Pancreas (tissue), 10 donors: ENCODE measurements around the gene CCDC81. TPM values are rescaled to one million over a fixed set of nuclear protein-coding genes. Genes with fewer than 3 reads are reported as not detected.

ENCODE experiments used
- ATAC-seq, 4 donors: fragments of 200-7000 bp; cut with Tn5 transposase; one replicate each; pipeline versions ENCODE4 v1.8.0 to v1.9.1; 2020; ENCODE audit warnings: mild to moderate bottlenecking in 4 of 4, moderate library complexity in 4 of 4
- DNase-seq, 6 donors: peaks; one replicate each; pipeline ENCODE4 v3.0.0-alpha.2; 2020
- FAIRE-seq: peaks from 2 replicates; lab custom pipeline; 2012; peaks lifted over from hg19 to GRCh38; lab: Jason Lieb, UNC
- H3K27ac ChIP-seq, 4 donors: fragments of 200-600 bp; sonication (generic); 1 replicate in 3 of 4; 2 replicates in 1 of 4; pipeline versions ENCODE4 v1.5.0 to v1.8.0; 2020
- H3K27me3 ChIP-seq, 4 donors: fragments of 200-600 bp; one replicate each; pipeline ENCODE4 v1.8.0; 2021
- H3K36me3 ChIP-seq, 3 donors: fragments of 200-600 bp; sonication (generic) in 1 of 3; one replicate each; pipeline versions ENCODE4 v1.5.0 to v1.8.0; 2020 to 2021
- H3K4me1 ChIP-seq, 3 donors: fragments of 200-600 bp; one replicate each; pipeline ENCODE4 v1.8.0; 2021
- H3K4me3 ChIP-seq, 4 donors: fragments of 200-600 bp; sonication (generic) in 2 of 4; one replicate each; pipeline versions ENCODE4 v1.5.0 to v1.8.0; 2020 to 2021
- H3K9me3 ChIP-seq, 4 donors: fragments of 200-600 bp; one replicate each; pipeline ENCODE4 v1.8.0; 2021
- WGBS, 2 donors: extraction: QIAGEN DNeasy Blood & Tissue Kit; methylation state at CpG; one replicate each; pipeline ENCODE4 v1.1.7; 2013; 5-methylcytosine and 5-hydroxymethylcytosine counted together
- intact Hi-C, 3 donors: fragments of 100-400 bp; cut with DNase I; formaldehyde crosslinking; loops; one replicate each; pipeline versions ENCODE4 v1.11.1 to v1.14.2; 2022
- polyA plus RNA-seq, 2 donors: library from polyadenylated mRNA; stranded (reverse); fragments of 200-250 nt; gene quantifications; one replicate each; pipeline ENCODE4 v1.2.3, GENCODE V29; 2013
- total RNA-seq, 6 donors: library from RNA; stranded (reverse); fragmentation: NEBNext Ultra II Directional in 4 of 6; extraction: Animal tissue kit (Norgen Biotek cat#: 25700) in 4 of 6; gene quantifications; one replicate each; pipeline versions ENCODE4 v1.2.1 to v1.2.4, GENCODE V29; 2021 to 2023
- TF ChIP-seq, protein P1 (sequence below), 4 donors: fragments of 200-600 bp; sonication (generic) in 3 of 4; IDR thresholded peaks; one replicate each; pipeline versions ENCODE4 v1.5.0 to v1.8.0; 2021; ENCODE audit warnings: antibody characterized with exemption in 4 of 4
- donor health status: healthy with polysubstance abuse.
- donor health status: DM: no; HTN: no; CAD: no; lungs with moderate emphysema.
- donor health status: DM: no; HTN: no; CAD: no.
- donor health status: control.
- donor health status: control.
- donor health status: Bipolar disorder and iron deficiency.
- donor health status: DM: yes; HTN: yes; CAD: no.
- donor health status: DM: no; HTN: no; CAD: no.
- donor health status: DM: no; HTN: no; CAD: no.
- donor health status: DM: yes; HTN: yes; CAD: no.

CCDC81 gene
- total and polyA plus RNA-seq, 8 donors = 0.09 to 0.77 (median 0.34) TPM; not detected in 1

DNA sequence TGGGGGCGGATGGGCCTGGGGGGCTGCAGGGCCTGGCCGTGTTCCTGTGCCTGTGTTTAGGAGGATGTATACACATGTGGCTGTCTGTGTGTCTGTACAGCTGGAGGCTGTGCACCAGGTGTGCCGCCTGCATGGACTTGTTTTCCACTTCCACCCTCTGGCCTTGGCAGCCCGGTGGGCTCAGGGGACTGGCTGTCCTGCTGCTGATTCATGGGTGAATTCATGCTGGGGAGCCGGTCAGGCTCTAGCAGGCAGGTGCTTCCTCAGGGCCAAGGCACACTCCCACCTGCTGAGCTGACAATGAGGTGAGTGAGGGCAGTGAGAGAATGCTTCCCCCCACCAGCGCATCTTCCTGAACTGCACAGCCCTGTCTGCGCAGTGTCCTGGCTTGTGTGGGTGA lies 88.4 kb downstream of the CCDC81 start:
- Histone ChIP-seq H3K9me3 (no peaks in the 10 kb centered on the region), H3K27me3 (no peaks in the 10 kb centered on the region), H3K27ac (no peak overlapping the region), H3K4me3 (no peak overlapping the region), H3K36me3 (no peaks in the 10 kb centered on the region), H3K4me1 (peaks cover 0 to 3% (median 0%) of the 10 kb centered on the region in 3 donors)
- ATAC-seq (no peak), FAIRE-seq (no peak), DNase-seq (no peak)
- 86 to 87% methylated on average over 7 of the region's 7 CpGs for WGBS, 2 donors
- TF ChIP-seq, protein P1, sequence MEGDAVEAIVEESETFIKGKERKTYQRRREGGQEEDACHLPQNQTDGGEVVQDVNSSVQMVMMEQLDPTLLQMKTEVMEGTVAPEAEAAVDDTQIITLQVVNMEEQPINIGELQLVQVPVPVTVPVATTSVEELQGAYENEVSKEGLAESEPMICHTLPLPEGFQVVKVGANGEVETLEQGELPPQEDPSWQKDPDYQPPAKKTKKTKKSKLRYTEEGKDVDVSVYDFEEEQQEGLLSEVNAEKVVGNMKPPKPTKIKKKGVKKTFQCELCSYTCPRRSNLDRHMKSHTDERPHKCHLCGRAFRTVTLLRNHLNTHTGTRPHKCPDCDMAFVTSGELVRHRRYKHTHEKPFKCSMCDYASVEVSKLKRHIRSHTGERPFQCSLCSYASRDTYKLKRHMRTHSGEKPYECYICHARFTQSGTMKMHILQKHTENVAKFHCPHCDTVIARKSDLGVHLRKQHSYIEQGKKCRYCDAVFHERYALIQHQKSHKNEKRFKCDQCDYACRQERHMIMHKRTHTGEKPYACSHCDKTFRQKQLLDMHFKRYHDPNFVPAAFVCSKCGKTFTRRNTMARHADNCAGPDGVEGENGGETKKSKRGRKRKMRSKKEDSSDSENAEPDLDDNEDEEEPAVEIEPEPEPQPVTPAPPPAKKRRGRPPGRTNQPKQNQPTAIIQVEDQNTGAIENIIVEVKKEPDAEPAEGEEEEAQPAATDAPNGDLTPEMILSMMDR (IDR thresholded peaks at IDR 0.05) = no peak
- intact Hi-C loops = loop anchor here in 1 of 3 donors (10.0 kb wide), 1 partner anchor 352 kb away; no protein-coding TSS in a partner anchor

DNA sequence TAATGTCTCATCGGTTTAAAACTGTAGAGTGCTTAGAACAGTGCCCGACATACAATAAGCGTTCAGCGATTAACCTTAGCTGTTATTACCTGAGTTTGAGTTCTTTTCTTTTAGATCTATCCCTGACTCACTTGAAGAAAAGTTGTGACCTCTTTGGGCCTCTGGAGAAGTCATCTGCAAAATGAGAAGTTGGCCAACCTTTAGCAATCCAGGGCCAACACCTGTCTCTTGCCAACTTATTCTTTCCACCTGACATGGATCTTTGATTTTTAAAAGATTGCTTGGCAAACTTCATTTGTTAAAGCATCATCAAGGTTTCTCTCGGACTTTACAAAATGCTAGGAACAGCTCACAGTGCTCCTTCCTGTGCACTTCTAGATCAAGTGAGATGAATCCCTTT lies 89.3 kb downstream of the CCDC81 start:
- Histone ChIP-seq H3K36me3 (no peaks in the 10 kb centered on the region), H3K27ac (no peak overlapping the region), H3K4me3 (no peak overlapping the region), H3K9me3 (no peaks in the 10 kb centered on the region), H3K27me3 (no peaks in the 10 kb centered on the region), H3K4me1 (peaks cover 0 to 3% (median 0%) of the 10 kb centered on the region in 3 donors)
- WGBS, 2 donors = 83 to 87% methylated on average over 5 of the region's 5 CpGs
- no peak for ATAC-seq
- DNase-seq = no peak
- TF ChIP-seq, protein P1 (IDR thresholded peaks at IDR 0.05) = no peak
- FAIRE-seq = no peak
- intact Hi-C loops = loop anchor here in 1 of 3 donors (10.0 kb wide), 1 partner anchor 351 kb away; no protein-coding TSS in a partner anchor

DNA sequence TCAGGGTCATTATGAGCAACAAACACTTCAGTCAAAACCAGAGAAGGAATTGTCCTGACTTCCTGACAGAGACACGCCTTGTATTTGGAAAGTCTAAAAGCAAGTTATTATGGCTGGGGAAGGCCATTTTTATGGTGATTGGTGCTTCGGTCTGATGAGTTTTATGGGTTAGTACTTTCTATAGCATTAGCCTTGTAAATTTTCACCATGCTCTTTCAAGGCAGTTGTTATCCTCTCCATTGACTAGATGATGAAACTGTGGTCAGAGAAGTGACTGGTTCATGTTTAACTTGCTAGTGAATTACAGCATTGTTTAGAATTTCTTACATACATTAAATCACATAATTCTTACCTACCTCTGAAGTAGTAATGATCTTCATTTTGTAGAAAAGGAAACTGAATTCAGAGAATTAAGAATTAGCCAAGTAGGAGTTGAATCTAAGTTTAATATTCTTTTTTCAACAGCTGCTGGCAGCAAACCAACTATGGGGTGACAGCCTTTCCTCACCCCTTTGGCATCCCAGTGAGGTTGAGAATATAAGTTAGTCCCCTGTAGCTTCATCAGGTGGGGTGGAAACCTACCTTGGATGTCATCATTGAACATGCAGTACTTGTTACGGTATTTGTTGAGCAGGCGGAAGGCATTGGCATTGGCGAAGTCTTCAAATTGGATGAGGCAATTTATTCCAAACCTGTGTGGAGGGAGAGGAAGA lies 90.0 kb downstream of the CCDC81 start:
- no peak overlapping the region for H3K27ac ChIP-seq
- TF ChIP-seq, protein P1 (IDR thresholded peaks at IDR 0.05) = no peak
- intact Hi-C loops = loop anchor here in 1 of 3 donors (10.0 kb wide), 1 partner anchor 350 kb away; no protein-coding TSS in a partner anchor

DNA sequence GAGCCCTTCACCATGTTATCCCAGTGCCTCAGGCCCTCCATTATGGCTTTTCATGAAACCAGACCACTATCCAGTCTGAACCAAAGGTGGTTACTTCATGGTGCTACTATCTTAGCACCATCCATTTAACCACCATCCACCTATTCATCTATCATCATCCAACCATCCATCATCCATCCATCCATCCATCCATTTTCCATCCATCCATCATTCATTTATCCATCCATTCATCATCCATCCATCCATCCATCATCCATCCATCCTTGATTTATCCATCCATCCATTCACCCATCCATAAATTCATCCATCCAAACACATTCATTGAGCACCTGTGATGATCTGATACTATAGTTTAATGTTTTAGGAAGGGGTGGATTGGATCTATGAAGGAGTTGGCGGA lies 93.5 kb downstream of the CCDC81 start:
- ATAC-seq (no peak), FAIRE-seq (no peak), DNase-seq (no peak)
- Histone ChIP-seq H3K4me3 (no peak overlapping the region), H3K9me3 (no peaks in the 10 kb centered on the region), H3K4me1 (no peaks in the 10 kb centered on the region), H3K27ac (no peak overlapping the region), H3K27me3 (no peaks in the 10 kb centered on the region), H3K36me3 (no peaks in the 10 kb centered on the region)
- intact Hi-C loops = loop anchor here in 1 of 3 donors (10.0 kb wide), 1 partner anchor 347 kb away; no protein-coding TSS in a partner anchor
- TF ChIP-seq, protein P1 (IDR thresholded peaks at IDR 0.05) = no peak
- 98 to 100% methylated on average over 1 of the region's 1 CpG for WGBS, 2 donors

More for the DNA sequence above, 90.0 kb downstream of the CCDC81 start:
- 94 to 96% methylated on average over 5 of the region's 5 CpGs for WGBS, 2 donors
- DNase-seq (no peak), ATAC-seq (no peak), FAIRE-seq (no peak)
- Histone ChIP-seq H3K9me3 (no peaks in the 10 kb centered on the region), H3K4me1 (peaks cover 0 to 3% (median 0%) of the 10 kb centered on the region in 3 donors), H3K4me3 (no peak overlapping the region), H3K36me3 (no peaks in the 10 kb centered on the region), H3K27me3 (no peaks in the 10 kb centered on the region)
